Brain microvascular endothelial cell (primary cell): Measurements from ENCODE around the gene SLCO4A1.
"Not testable (repeated sequence)": the region's sequence is repeated elsewhere in the genome, so short reads cannot be mapped to it uniquely, and the experiment has no call there.

Experiments used
- DNase-seq: peaks from one replicate; pipeline ENCODE4 v3.0.0-alpha.2; 2020
- H3K27ac ChIP-seq: fragments of 250-450 bp; sonication (Bioruptor Pico); 2 replicates; pipeline ENCODE4 v1.5.1; 2020; ENCODE audit warnings: mild to moderate bottlenecking, moderate library complexity
- H3K27me3 ChIP-seq: fragments of 250-450 bp; sonication (Bioruptor Pico); replicated peaks from 2 replicates; pipeline ENCODE4 v1.5.1; 2020; ENCODE audit warnings: mild to moderate bottlenecking
- H3K36me3 ChIP-seq: fragments of 250-450 bp; sonication (Bioruptor Pico); replicated peaks from 2 replicates; pipeline ENCODE4 v1.5.1; 2020; ENCODE audit warnings: mild to moderate bottlenecking
- H3K4me3 ChIP-seq: 2 replicates; pipeline ENCODE4 v1.5.1; 2011; ENCODE audit warnings: low read depth, mild to moderate bottlenecking, control low read depth, low read length, moderate library complexity
- in situ Hi-C: cut with HindIII; loops from 2 replicates; pipeline ENCODE4 v1.10.0; 2017; ENCODE audit warnings: low sequenced_read_pairs, low pct_ligation_motif_present
- TF ChIP-seq, protein P1 (sequence below): IDR thresholded peaks from 2 replicates; pipeline ENCODE4 v1.5.1; 2011; ENCODE audit warnings: low read depth, mild to moderate bottlenecking, moderate library complexity, low read length, control low read depth, inconsistent platforms; ENCODE audit errors: missing control alignments

The SLCO4A1 gene

DNA sequence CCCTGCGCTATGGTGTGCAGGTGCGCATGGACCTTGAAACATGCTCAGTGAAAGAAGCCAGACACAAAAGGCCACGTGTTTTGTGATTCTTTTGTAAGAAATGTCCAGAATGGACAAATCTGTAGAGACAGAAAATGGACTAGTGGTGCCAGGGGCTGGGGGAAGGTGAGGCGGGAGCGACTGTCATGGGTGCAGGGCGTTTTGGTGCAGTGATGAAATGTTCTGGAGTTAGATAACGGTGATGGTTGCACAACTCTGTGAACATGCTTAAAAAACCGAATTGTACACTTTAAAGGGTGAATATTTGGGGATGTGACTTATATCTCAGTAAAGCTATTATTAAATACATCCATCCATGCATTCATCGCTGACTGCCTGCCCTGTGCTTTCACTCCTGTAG is 34.7 kb downstream of the SLCO4A1 start:
- Histone ChIP-seq H3K36me3 (no peaks in the 10 kb centered on the region), H3K4me3 (no peak overlapping the region), H3K27me3 (no peaks in the 10 kb centered on the region), H3K27ac (no peak overlapping the region)
- no peak for DNase-seq
- in situ Hi-C loops, result no loop called here
- TF ChIP-seq, protein P1, sequence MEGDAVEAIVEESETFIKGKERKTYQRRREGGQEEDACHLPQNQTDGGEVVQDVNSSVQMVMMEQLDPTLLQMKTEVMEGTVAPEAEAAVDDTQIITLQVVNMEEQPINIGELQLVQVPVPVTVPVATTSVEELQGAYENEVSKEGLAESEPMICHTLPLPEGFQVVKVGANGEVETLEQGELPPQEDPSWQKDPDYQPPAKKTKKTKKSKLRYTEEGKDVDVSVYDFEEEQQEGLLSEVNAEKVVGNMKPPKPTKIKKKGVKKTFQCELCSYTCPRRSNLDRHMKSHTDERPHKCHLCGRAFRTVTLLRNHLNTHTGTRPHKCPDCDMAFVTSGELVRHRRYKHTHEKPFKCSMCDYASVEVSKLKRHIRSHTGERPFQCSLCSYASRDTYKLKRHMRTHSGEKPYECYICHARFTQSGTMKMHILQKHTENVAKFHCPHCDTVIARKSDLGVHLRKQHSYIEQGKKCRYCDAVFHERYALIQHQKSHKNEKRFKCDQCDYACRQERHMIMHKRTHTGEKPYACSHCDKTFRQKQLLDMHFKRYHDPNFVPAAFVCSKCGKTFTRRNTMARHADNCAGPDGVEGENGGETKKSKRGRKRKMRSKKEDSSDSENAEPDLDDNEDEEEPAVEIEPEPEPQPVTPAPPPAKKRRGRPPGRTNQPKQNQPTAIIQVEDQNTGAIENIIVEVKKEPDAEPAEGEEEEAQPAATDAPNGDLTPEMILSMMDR, result no peak

DNA sequence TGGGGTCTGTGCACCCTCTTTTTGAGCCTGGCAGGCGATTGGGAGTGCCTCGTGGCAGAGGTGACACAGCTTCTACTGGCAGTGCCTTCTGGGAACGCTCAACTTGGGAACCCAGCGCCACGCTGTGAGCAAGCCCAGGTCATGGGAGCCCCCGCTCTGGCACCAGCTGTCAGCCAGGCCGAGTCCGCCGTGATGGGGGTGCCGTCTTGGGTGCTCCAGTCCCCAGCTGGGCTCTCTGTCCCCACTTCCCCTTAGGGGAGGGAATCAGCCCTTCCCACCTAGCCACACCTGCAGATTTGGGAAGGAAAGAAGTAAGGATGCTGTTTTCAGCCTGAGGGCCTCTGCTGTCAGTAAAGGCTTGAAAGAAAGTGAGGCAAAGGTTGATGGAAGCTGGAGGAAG is 35.4 kb downstream of the SLCO4A1 start:
- TF ChIP-seq, protein P1, result no peak
- no peak overlapping the region for H3K4me3 ChIP-seq
- no peaks in the 10 kb centered on the region for H3K36me3 ChIP-seq
- no peak overlapping the region for H3K27ac ChIP-seq
- in situ Hi-C loops, result no loop called here
- DNase-seq, result no peak
- H3K27me3 ChIP-seq, result no peaks in the 10 kb centered on the region

DNA sequence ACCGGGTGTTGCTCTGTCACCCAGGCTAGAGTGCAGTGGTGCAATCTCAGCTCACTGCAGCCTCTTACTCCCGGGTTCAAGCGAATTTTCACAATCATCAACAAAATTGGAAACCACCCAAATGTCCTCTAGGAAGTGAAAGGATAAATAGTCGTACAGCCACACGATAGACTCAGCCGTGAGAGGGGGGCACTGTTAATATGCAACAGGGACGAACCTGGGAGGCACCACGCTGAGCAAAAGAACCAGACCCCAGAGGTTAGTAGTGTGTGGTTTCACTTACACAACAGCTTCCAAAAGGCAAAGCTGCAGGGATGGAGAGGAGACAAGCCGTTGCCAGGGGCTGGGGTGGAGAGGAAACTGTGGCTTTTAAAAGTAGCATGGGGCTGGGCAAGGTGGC is 36.2 kb downstream of the SLCO4A1 start:
- no peaks in the 10 kb centered on the region for H3K27me3 ChIP-seq
- in situ Hi-C loops, result no loop called here
- TF ChIP-seq, protein P1, result no peak
- no peak overlapping the region for H3K4me3 ChIP-seq
- H3K36me3 ChIP-seq, result no peaks in the 10 kb centered on the region
- H3K27ac ChIP-seq, result no peak overlapping the region
- no peak for DNase-seq

DNA sequence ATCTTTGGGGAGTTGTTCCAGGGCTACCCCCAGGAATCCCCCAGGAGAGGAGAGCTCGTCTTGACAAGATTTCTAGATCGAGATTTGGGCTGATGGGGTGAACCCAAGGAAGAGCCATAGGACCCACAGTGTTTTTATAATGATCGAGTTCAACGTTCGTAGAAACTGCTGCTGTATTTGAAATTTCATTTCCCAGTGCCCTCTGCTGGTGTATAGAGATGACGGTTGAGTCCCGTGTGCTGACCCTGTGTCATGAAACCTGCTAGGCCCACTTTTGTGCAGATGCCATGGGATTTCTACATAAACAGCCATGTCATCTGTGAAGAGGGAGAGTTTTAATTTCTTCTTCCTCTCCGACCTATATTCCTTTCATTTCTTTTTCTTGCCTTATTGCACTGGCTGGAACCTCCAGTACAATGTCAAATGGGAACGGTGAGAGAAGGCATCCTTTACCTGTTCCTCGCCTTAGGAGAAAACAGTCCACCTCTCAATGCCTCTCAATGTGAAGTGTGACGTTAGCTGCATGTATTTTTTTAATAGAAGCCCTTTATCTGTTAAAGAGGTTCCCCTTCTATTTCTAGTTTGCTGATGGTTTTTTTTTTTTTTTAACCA is 37.8 kb downstream of the SLCO4A1 start:
- Histone ChIP-seq H3K4me3 (no peak overlapping the region), H3K27ac (no peak overlapping the region), H3K36me3 (no peaks in the 10 kb centered on the region), H3K27me3 (no peaks in the 10 kb centered on the region)
- in situ Hi-C loops, result no loop called here
- TF ChIP-seq, protein P1, result no peak
- no peak for DNase-seq

DNA sequence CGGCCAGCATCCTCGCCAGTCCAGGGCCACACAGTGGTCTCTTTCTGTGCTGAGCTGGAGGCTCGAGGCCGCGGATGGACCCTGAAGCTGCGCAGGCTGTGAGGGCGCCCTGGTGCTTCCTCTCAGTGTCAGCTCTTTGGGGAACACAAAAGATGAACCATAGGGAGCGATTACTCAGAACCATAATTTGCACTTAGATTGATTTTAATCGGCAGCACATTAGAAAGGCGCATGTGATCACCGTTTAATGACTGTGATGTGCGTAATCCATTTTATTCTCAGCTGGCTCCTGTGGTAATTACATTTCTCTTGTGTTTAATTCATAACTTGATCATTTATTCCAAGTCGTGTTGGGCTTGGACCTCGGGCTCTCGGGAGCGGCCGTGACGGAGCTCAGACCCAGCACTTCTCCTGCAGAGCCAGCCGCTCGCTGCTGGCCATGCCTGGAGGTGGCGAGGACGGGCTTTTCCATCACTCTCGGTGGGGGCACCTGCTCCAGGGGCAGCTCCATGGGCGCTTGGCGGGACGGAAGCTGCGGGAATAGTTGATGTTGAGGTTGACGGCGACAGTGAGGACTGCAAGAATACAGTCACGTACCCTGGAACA is 40.7 kb downstream of the SLCO4A1 start:
- TF ChIP-seq, protein P1, result no peak
- H3K36me3 ChIP-seq, result no peaks in the 10 kb centered on the region
- no peak overlapping the region for H3K4me3 ChIP-seq
- H3K27me3 ChIP-seq, result peaks cover 9% of the 10 kb centered on the region
- H3K27ac ChIP-seq, result no peak overlapping the region
- in situ Hi-C loops, result no loop called here
- DNase-seq, result no peak

DNA sequence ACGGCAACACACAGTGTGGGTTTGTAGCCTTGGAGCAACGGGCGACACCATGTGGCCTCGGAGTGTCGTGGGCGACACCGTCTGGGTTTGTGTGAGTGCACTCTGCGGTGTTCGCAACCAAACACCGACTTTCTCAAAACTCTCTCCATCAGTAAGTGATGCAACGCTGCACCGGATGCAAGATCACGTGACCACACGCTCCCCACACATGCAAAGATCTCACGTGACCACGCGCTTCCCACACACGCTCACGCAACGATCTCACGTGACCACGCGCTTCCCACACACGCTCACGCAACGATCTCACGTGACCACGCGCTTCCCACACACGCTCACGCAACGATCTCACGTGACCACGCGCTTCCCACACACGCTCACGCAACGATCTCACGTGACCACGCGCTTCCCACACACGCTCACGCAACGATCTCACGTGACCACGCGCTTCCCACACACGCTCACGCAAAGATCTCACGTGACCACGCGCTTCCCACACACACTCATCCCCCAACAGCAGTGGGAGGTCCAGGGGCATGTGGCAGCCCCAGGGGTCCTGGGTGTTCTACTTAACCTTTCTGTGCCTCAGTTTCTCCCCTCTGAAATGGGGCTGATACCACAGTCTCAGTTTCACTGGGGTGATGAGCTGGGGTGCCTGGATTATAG is 41.5 kb downstream of the SLCO4A1 start:
- H3K4me3 ChIP-seq, H3K27ac ChIP-seq, DNase-seq, H3K27me3 ChIP-seq, in situ Hi-C loops, H3K36me3 ChIP-seq: not testable (repeated sequence)
